ENCODE data around the gene PPM1H.

Gene PPM1H

DNA sequence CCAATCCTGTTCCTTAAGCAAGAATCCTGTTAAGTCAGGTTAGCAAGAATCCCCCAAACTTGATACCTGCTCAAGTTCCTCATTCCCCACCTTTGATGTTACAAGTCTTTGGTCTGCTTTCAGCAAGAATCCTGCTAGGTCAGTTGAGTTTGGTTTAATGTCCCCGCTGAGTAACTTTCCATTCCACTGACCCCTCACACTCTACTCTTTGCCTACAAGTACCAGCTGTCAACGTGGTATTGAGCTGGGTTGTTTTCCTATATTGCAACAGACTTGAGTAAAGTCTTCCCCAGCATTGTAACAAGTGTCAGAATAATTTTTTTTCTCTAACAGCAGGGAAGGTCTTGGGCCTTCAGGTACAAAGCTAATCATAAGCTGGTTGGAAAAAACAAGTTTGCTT lies 6.3 kb downstream of the PPM1H start:
- CTCF ChIA-PET, result interaction anchor here (1.0 to 1.6 kb wide), 2 partner anchors 10 to 54 kb away, joined by 3 to 5 read pairs; no protein-coding TSS in a partner anchor
- H3K9me3 ChIP-seq (ENCODE audit: control insufficient read depth, insufficient read depth, low read depth, low read length), result no peaks in the 10 kb centered on the region
- no peak overlapping the region for H3K4me3 ChIP-seq (ENCODE audit: low read depth, low read length)
- POLR2A ChIA-PET, result no interaction called here
- peaks cover 24% of the 10 kb centered on the region for H3K4me1 ChIP-seq (ENCODE audit: control insufficient read depth, insufficient read depth, low read length)
- H3K27ac ChIP-seq (ENCODE audit: extremely low read depth, low read depth, low read length), result no peak overlapping the region
- H3K36me3 ChIP-seq (ENCODE audit: control insufficient read depth in 2 of 2, insufficient read depth in 1 of 2, low read length in 2 of 2), result no peaks in the 10 kb centered on the region
- TF ChIP-seq ZNF777 (tag by site-specific recombination; IDR thresholded peaks at IDR 0.05; ENCODE audit: borderline replicate concordance) (no peak), ZNF311 (tag by site-specific recombination; IDR thresholded peaks at IDR 0.05; ENCODE audit: borderline replicate concordance) (no peak), SCRT2 (tag by site-specific recombination; IDR thresholded peaks at IDR 0.05) (no peak), ZNF148 (tag by site-specific recombination; IDR thresholded peaks at IDR 0.05; ENCODE audit: borderline replicate concordance) (no peak), ZNF121 (tag by site-specific recombination; IDR thresholded peaks at IDR 0.05) (no peak), ZNF792 (tag by site-specific recombination; IDR thresholded peaks at IDR 0.05) (no peak), ZNF76 (tag by site-specific recombination; IDR thresholded peaks at IDR 0.05; ENCODE audit: borderline replicate concordance, low read depth) (no peak), ZNF239 (tag by site-specific recombination; IDR thresholded peaks at IDR 0.05) (no peak), ZFP41 (tag by site-specific recombination; IDR thresholded peaks at IDR 0.05; ENCODE audit: borderline replicate concordance) (no peak), ZSCAN16 (tag by site-specific recombination; IDR thresholded peaks at IDR 0.05) (no peak), ZNF791 (tag by site-specific recombination; IDR thresholded peaks at IDR 0.05) (no peak)
- TF ChIP-seq, protein P1, sequence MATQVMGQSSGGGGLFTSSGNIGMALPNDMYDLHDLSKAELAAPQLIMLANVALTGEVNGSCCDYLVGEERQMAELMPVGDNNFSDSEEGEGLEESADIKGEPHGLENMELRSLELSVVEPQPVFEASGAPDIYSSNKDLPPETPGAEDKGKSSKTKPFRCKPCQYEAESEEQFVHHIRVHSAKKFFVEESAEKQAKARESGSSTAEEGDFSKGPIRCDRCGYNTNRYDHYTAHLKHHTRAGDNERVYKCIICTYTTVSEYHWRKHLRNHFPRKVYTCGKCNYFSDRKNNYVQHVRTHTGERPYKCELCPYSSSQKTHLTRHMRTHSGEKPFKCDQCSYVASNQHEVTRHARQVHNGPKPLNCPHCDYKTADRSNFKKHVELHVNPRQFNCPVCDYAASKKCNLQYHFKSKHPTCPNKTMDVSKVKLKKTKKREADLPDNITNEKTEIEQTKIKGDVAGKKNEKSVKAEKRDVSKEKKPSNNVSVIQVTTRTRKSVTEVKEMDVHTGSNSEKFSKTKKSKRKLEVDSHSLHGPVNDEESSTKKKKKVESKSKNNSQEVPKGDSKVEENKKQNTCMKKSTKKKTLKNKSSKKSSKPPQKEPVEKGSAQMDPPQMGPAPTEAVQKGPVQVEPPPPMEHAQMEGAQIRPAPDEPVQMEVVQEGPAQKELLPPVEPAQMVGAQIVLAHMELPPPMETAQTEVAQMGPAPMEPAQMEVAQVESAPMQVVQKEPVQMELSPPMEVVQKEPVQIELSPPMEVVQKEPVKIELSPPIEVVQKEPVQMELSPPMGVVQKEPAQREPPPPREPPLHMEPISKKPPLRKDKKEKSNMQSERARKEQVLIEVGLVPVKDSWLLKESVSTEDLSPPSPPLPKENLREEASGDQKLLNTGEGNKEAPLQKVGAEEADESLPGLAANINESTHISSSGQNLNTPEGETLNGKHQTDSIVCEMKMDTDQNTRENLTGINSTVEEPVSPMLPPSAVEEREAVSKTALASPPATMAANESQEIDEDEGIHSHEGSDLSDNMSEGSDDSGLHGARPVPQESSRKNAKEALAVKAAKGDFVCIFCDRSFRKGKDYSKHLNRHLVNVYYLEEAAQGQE (tag by site-specific recombination; IDR thresholded peaks at IDR 0.05), result no peak

DNA sequence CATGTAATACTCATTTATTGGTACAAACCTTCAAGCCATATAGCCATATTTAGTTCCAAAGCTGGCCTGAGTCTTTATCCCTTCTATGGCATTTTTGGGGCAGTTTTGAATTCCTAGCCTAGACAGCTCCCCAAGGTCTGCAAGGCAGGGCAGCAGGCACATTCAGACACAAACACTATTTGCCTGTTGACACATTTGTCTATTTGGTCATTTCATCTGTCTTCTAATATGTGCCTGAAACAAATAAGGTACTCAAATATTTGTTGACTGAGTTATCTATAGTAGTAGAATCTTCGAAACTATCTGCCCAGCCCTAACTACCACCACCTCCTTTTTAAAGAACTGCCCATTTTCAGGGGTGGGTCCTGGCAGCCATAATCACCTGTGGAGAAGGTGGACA lies 9.3 kb downstream of the PPM1H start:
- Histone ChIP-seq H3K4me1 (ENCODE audit: control insufficient read depth, insufficient read depth, low read length) (peaks cover 8% of the 10 kb centered on the region), H3K4me3 (ENCODE audit: low read depth, low read length) (no peak overlapping the region), H3K9me3 (ENCODE audit: control insufficient read depth, insufficient read depth, low read depth, low read length) (no peaks in the 10 kb centered on the region), H3K36me3 (ENCODE audit: control insufficient read depth in 2 of 2, insufficient read depth in 1 of 2, low read length in 2 of 2) (no peaks in the 10 kb centered on the region), H3K27ac (ENCODE audit: extremely low read depth, low read depth, low read length) (no peak overlapping the region)
- POLR2A ChIA-PET, result interaction anchor here (2.0 kb wide), 1 partner anchor 9 kb away, joined by 5 read pairs; the partner anchor contains the start of gene PPM1H
- no peak for TF ChIP-seq ZNF830 (tag by site-specific recombination; IDR thresholded peaks at IDR 0.05; ENCODE audit: low read depth)
- no peak for TF ChIP-seq ZNF768 (tag by site-specific recombination; IDR thresholded peaks at IDR 0.05)
- no peak for TF ChIP-seq ZNF510 (tag by site-specific recombination; IDR thresholded peaks at IDR 0.05; ENCODE audit: insufficient replicate concordance)
- no peak for TF ChIP-seq ZNF112 (tag by site-specific recombination; IDR thresholded peaks at IDR 0.05)
- no peak for TF ChIP-seq ZNF169 (tag by site-specific recombination; IDR thresholded peaks at IDR 0.05)
- no peak for TF ChIP-seq ZNF529 (tag by site-specific recombination; IDR thresholded peaks at IDR 0.05; ENCODE audit: insufficient replicate concordance)
- no peak for TF ChIP-seq ZNF19 (tag by site-specific recombination; IDR thresholded peaks at IDR 0.05; ENCODE audit: low read depth)
- CTCF ChIA-PET, result interaction anchor here (0.7 to 2.0 kb wide), 2 partner anchors 10 to 695 kb away, joined by 5 to 7 read pairs; partner anchors contain the start of gene PPM1H
